WTC11 (cell line): ENCODE results near the gene SCN4A. TPM values are rescaled to one million over a fixed set of nuclear protein-coding genes. Genes with fewer than 3 reads are reported as not detected.

Experiments
- ATAC-seq: fragments of 200-7000 bp; cut with Tn5 transposase; 2 replicates; pipeline ENCODE4 v1.10.0; 2021; ENCODE audit warnings: mild to moderate bottlenecking, moderate library complexity
- CTCF ChIA-PET: fragments of 300-600 bp; sonication (Branson Sonifier 250); formaldehyde crosslinking; loops from one replicate; lab custom pipeline; 2021; ENCODE audit warnings: antibody characterized with exemption; lab: Charles Lee
- POLR2A ChIA-PET: fragments of 350-600 bp; sonication (Branson Sonifier 250); formaldehyde crosslinking; loops from one replicate; lab custom pipeline; 2021; ENCODE audit warnings: antibody characterized with exemption; lab: Charles Lee
- DNase-seq: peaks from one replicate; pipeline ENCODE4 v3.0.0; 2021; ENCODE audit warnings: low spot score
- H3K27ac Mint-ChIP-seq: 2 replicates; pipeline ENCODE4 v1.8.0; 2021; ENCODE audit warnings: mixed read lengths
- H3K27me3 Mint-ChIP-seq: 2 replicates; pipeline ENCODE4 v1.8.0; 2021; ENCODE audit warnings: low read depth, mild to moderate bottlenecking, moderate library complexity, mixed read lengths
- H3K36me3 Mint-ChIP-seq: 2 replicates; pipeline ENCODE4 v1.8.0; 2021; ENCODE audit warnings: mixed read lengths
- H3K4me1 Mint-ChIP-seq: 2 replicates; pipeline ENCODE4 v1.8.0; 2022; ENCODE audit warnings: mixed read lengths
- H3K4me3 Mint-ChIP-seq: 2 replicates; pipeline ENCODE4 v1.8.0; 2021; ENCODE audit warnings: mild to moderate bottlenecking, moderate library complexity, mixed read lengths
- H3K9me3 Mint-ChIP-seq: 2 replicates; pipeline ENCODE4 v1.8.0; 2021; ENCODE audit warnings: mixed read lengths
- ETV6 ChIP-seq: sonication (generic); formaldehyde crosslinking; IDR thresholded peaks from 2 replicates; pipeline ENCODE4 v1.8.1; 2022; ENCODE audit warnings: mild to moderate bottlenecking, missing genetic modification reagents
- FOXP1 ChIP-seq: sonication (generic); formaldehyde crosslinking; IDR thresholded peaks from 2 replicates; pipeline ENCODE4 v1.8.0; 2022; ENCODE audit warnings: missing genetic modification reagents, mild to moderate bottlenecking, moderate library complexity, borderline replicate concordance
- GABPB1 ChIP-seq: sonication (generic); formaldehyde crosslinking; IDR thresholded peaks from 2 replicates; pipeline ENCODE4 v1.8.1; 2023; ENCODE audit warnings: mild to moderate bottlenecking, missing genetic modification reagents
- GRHL2 ChIP-seq: fragments of 250-450 bp; sonication (Bioruptor Pico); IDR thresholded peaks from 2 replicates; pipeline ENCODE4 v1.8.0; 2022; ENCODE audit warnings: mild to moderate bottlenecking, moderate library complexity; ENCODE audit not compliant: insufficient replicate concordance, severe bottlenecking
- HMGA2 ChIP-seq: fragments of 250-450 bp; sonication (Bioruptor Pico); IDR thresholded peaks from 2 replicates; pipeline ENCODE4 v1.4.0; 2021; ENCODE audit warnings: mild to moderate bottlenecking, moderate library complexity
- JAZF1 ChIP-seq: fragments of 250-450 bp; sonication (Bioruptor Pico); IDR thresholded peaks from 2 replicates; pipeline ENCODE4 v1.9.0; 2021; ENCODE audit warnings: moderate library complexity, mild to moderate bottlenecking, inconsistent platforms
- JUN ChIP-seq: sonication (generic); formaldehyde crosslinking; IDR thresholded peaks from 2 replicates; pipeline ENCODE4 v1.8.0; 2023; ENCODE audit warnings: mild to moderate bottlenecking, missing genetic modification reagents
- KAT7 ChIP-seq: sonication (generic); formaldehyde crosslinking; IDR thresholded peaks from 2 replicates; pipeline ENCODE4 v1.8.1; 2023; ENCODE audit warnings: missing genetic modification reagents, mild to moderate bottlenecking, borderline replicate concordance
- NFYB ChIP-seq: sonication (generic); formaldehyde crosslinking; conservative IDR thresholded peaks from 2 replicates; pipeline ENCODE4 v1.8.0; 2022; ENCODE audit warnings: low read depth, missing genetic modification reagents
- OVOL2 ChIP-seq: fragments of 250-450 bp; sonication (Bioruptor Pico); IDR thresholded peaks from 2 replicates; pipeline ENCODE4 v1.9.0; 2021; ENCODE audit warnings: mild to moderate bottlenecking, borderline replicate concordance
- SMAD3 ChIP-seq: sonication (generic); formaldehyde crosslinking; IDR thresholded peaks from 2 replicates; pipeline ENCODE4 v1.8.0; 2022; ENCODE audit warnings: missing genetic modification reagents, mild to moderate bottlenecking, borderline replicate concordance
- SMAD4 ChIP-seq: sonication (generic); formaldehyde crosslinking; IDR thresholded peaks from 2 replicates; pipeline ENCODE4 v1.8.0; 2022; ENCODE audit warnings: mild to moderate bottlenecking, missing genetic modification reagents
- ZNF121 ChIP-seq: sonication (generic); formaldehyde crosslinking; IDR thresholded peaks from 2 replicates; pipeline ENCODE4 v1.8.0; 2023; ENCODE audit warnings: missing genetic modification reagents
- total RNA-seq: library from RNA; stranded (reverse); gene quantifications from 3 replicates; pipeline ENCODE4 v1.2.3, GENCODE V29; 2021
- TF ChIP-seq, protein P1 (sequence below): fragments of 250-450 bp; sonication (Bioruptor Pico); IDR thresholded peaks from 2 replicates; pipeline ENCODE4 v1.9.0; 2021; ENCODE audit warnings: mild to moderate bottlenecking
- TF ChIP-seq, protein P2 (sequence below): fragments of 250-450 bp; sonication (Bioruptor Pico); conservative IDR thresholded peaks from 2 replicates; pipeline ENCODE4 v1.9.0; 2021; ENCODE audit warnings: mild to moderate bottlenecking
- TF ChIP-seq, protein P3 (sequence below): sonication (generic); formaldehyde crosslinking; IDR thresholded peaks from 2 replicates; pipeline ENCODE4 v1.8.1; 2023; ENCODE audit warnings: mild to moderate bottlenecking, missing genetic modification reagents, borderline replicate concordance
- TF ChIP-seq, protein P4 (sequence below): sonication (generic); formaldehyde crosslinking; IDR thresholded peaks from 2 replicates; pipeline ENCODE4 v1.8.1; 2022; ENCODE audit warnings: low read depth, mild to moderate bottlenecking, moderate library complexity, missing genetic modification reagents, borderline replicate concordance
- TF ChIP-seq, protein P5 (sequence below): sonication (generic); formaldehyde crosslinking; IDR thresholded peaks from 2 replicates; pipeline ENCODE4 v1.8.1; 2023; ENCODE audit warnings: mild to moderate bottlenecking, missing genetic modification reagents
- TF ChIP-seq, protein P6 (sequence below): sonication (generic); formaldehyde crosslinking; IDR thresholded peaks from 2 replicates; pipeline ENCODE4 v1.8.1; 2023; ENCODE audit warnings: mild to moderate bottlenecking, missing genetic modification reagents

SCN4A gene
- total RNA-seq, 1 experiment from 2014 or later: 5.8 TPM

DNA sequence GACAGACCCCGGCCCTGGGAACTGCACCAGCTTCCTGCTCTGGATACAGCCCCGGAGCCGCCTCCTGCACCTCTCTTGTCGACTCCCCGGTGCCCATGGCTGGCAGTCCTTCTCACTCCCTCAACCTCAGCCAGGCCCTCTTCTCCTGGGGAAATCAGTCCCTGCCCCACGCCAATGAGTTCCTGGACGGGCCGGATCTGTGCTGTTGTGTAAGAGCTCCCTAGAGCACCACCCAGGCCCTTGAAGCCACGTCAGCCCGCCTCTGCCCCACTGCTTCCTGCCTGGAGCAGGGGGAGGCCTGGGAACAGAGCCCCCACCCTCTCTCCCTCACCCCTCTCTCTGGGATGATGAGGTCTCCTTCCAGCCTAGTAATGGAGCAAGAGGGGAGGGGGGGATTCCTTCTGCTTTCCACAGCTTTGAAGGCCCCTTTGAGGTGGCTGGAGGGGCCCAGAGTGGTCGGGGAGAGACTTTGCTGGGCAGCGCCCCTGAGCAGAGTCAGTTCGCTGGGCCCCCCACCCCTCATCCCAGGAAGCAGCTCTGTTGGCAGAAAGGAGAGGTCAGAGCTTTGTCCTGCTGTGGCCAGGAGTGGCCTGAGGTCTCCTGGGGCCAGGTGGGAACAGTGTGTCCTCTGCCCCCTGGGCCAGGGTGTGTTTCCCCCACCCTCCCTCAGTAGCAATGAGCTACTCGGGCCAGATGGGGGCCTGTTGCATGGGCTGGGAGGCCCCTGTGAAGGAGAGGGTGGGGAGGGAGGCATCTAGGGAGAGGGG, 29.2 kb upstream of the SCN4A start:
- no peak overlapping the region for H3K27ac Mint-ChIP-seq
- CTCF ChIA-PET: interaction anchor here (1.2 to 1.6 kb wide), 4 partner anchors 16 to 90 kb away, joined by 3 to 4 read pairs (median 4); no protein-coding TSS in a partner anchor
- ATAC-seq (no peak), DNase-seq (no peak)
- H3K9me3 Mint-ChIP-seq: no peaks in the 10 kb centered on the region
- H3K4me1 Mint-ChIP-seq: peaks cover 19% of the 10 kb centered on the region
- POLR2A ChIA-PET: no interaction called here
- H3K4me3 Mint-ChIP-seq: no peak overlapping the region
- TF ChIP-seq, protein P1, sequence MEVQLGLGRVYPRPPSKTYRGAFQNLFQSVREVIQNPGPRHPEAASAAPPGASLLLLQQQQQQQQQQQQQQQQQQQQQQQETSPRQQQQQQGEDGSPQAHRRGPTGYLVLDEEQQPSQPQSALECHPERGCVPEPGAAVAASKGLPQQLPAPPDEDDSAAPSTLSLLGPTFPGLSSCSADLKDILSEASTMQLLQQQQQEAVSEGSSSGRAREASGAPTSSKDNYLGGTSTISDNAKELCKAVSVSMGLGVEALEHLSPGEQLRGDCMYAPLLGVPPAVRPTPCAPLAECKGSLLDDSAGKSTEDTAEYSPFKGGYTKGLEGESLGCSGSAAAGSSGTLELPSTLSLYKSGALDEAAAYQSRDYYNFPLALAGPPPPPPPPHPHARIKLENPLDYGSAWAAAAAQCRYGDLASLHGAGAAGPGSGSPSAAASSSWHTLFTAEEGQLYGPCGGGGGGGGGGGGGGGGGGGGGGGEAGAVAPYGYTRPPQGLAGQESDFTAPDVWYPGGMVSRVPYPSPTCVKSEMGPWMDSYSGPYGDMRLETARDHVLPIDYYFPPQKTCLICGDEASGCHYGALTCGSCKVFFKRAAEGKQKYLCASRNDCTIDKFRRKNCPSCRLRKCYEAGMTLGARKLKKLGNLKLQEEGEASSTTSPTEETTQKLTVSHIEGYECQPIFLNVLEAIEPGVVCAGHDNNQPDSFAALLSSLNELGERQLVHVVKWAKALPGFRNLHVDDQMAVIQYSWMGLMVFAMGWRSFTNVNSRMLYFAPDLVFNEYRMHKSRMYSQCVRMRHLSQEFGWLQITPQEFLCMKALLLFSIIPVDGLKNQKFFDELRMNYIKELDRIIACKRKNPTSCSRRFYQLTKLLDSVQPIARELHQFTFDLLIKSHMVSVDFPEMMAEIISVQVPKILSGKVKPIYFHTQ: no peak
- peaks cover 21% of the 10 kb centered on the region for H3K27me3 Mint-ChIP-seq
- no peaks in the 10 kb centered on the region for H3K36me3 Mint-ChIP-seq

DNA sequence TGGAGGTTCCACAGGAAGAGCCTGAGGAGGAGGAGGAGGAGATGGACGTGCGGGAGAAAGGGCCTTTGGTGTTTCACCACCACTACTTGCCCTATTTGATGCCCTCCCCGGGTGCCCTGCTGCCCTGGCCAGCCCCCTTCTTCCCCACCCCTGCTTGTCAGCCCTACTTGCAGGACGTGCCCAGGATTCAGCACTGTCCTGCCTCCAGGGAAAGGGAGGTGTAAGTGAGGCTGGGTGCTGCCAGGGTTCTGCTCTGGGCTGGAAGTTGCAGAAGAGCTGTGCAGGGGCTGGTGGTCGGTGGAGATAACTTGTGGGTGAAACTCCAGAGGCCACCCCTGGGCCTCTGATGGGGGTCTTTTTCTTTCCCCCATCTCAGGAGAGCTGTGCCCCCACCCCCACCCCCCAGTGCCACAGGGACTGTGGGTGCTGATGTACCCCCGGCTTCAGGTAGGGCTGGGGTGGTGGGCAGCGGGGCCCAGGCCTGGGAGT, 28.4 kb upstream of the SCN4A start:
- H3K27ac Mint-ChIP-seq: no peak overlapping the region
- no peaks in the 10 kb centered on the region for H3K9me3 Mint-ChIP-seq
- ATAC-seq (no peak), DNase-seq (no peak)
- peaks cover 19% of the 10 kb centered on the region for H3K4me1 Mint-ChIP-seq
- ChIA-PET POLR2A (no interaction called here), CTCF (interaction anchor here (0.7 to 1.6 kb wide), 4 partner anchors 15 to 92 kb away, joined by 3 to 4 read pairs (median 3); no protein-coding TSS in a partner anchor)
- peaks cover 29% of the 10 kb centered on the region for H3K27me3 Mint-ChIP-seq
- TF ChIP-seq, protein P2, sequence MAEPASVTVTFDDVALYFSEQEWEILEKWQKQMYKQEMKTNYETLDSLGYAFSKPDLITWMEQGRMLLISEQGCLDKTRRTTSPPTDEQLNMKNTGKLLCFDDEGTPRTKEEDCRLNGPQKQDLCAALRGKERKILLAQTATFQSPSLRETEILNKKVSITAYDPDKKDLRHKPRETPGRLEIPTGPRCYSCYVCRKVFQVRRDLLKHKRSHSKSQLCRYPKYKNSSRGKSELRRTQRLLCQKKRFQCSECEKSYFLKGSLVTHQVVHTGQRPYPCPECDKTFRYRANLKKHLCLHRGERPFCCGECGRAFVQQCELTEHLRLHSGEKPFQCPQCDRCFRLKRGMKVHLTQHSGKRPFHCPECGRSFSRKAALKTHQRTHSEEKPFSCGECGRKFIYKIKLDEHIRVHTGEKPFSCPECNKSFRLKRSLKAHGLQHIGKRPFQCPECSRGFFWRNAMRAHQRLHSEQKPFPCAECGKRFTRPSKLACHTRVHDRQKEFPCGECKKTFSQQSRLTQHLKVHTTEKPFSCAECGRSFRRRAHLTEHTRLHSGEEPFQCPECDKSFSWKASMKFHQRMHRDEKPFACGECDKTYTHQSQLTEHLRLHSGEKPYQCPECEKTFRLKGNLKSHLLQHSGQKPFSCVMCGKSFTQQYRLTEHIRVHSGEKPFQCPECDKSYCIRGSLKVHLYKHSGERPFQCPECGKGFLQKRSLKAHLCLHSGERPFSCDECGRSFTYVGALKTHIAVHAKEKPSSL (CRISPR knock-in tag): no peak
- TF ChIP-seq NFYB (no peak), ETV6 (no peak), OVOL2 (no peak), KAT7 (CRISPR knock-in tag) (no peak), JAZF1 (no peak), GRHL2 (CRISPR knock-in tag) (no peak), SMAD4 (CRISPR knock-in tag) (no peak), SMAD3 (CRISPR knock-in tag) (no peak), ZNF121 (no peak), FOXP1 (no peak), GABPB1 (CRISPR knock-in tag) (no peak), JUN (no peak), HMGA2 (CRISPR knock-in tag) (no peak)
- TF ChIP-seq, protein P3, sequence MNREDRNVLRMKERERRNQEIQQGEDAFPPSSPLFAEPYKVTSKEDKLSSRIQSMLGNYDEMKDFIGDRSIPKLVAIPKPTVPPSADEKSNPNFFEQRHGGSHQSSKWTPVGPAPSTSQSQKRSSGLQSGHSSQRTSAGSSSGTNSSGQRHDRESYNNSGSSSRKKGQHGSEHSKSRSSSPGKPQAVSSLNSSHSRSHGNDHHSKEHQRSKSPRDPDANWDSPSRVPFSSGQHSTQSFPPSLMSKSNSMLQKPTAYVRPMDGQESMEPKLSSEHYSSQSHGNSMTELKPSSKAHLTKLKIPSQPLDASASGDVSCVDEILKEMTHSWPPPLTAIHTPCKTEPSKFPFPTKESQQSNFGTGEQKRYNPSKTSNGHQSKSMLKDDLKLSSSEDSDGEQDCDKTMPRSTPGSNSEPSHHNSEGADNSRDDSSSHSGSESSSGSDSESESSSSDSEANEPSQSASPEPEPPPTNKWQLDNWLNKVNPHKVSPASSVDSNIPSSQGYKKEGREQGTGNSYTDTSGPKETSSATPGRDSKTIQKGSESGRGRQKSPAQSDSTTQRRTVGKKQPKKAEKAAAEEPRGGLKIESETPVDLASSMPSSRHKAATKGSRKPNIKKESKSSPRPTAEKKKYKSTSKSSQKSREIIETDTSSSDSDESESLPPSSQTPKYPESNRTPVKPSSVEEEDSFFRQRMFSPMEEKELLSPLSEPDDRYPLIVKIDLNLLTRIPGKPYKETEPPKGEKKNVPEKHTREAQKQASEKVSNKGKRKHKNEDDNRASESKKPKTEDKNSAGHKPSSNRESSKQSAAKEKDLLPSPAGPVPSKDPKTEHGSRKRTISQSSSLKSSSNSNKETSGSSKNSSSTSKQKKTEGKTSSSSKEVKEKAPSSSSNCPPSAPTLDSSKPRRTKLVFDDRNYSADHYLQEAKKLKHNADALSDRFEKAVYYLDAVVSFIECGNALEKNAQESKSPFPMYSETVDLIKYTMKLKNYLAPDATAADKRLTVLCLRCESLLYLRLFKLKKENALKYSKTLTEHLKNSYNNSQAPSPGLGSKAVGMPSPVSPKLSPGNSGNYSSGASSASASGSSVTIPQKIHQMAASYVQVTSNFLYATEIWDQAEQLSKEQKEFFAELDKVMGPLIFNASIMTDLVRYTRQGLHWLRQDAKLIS: no peak
- TF ChIP-seq, protein P4, sequence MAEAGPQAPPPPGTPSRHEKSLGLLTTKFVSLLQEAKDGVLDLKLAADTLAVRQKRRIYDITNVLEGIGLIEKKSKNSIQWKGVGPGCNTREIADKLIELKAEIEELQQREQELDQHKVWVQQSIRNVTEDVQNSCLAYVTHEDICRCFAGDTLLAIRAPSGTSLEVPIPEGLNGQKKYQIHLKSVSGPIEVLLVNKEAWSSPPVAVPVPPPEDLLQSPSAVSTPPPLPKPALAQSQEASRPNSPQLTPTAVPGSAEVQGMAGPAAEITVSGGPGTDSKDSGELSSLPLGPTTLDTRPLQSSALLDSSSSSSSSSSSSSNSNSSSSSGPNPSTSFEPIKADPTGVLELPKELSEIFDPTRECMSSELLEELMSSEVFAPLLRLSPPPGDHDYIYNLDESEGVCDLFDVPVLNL: no peak
- TF ChIP-seq, protein P5, sequence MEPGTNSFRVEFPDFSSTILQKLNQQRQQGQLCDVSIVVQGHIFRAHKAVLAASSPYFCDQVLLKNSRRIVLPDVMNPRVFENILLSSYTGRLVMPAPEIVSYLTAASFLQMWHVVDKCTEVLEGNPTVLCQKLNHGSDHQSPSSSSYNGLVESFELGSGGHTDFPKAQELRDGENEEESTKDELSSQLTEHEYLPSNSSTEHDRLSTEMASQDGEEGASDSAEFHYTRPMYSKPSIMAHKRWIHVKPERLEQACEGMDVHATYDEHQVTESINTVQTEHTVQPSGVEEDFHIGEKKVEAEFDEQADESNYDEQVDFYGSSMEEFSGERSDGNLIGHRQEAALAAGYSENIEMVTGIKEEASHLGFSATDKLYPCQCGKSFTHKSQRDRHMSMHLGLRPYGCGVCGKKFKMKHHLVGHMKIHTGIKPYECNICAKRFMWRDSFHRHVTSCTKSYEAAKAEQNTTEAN (CRISPR knock-in tag): no peak
- TF ChIP-seq, protein P6, sequence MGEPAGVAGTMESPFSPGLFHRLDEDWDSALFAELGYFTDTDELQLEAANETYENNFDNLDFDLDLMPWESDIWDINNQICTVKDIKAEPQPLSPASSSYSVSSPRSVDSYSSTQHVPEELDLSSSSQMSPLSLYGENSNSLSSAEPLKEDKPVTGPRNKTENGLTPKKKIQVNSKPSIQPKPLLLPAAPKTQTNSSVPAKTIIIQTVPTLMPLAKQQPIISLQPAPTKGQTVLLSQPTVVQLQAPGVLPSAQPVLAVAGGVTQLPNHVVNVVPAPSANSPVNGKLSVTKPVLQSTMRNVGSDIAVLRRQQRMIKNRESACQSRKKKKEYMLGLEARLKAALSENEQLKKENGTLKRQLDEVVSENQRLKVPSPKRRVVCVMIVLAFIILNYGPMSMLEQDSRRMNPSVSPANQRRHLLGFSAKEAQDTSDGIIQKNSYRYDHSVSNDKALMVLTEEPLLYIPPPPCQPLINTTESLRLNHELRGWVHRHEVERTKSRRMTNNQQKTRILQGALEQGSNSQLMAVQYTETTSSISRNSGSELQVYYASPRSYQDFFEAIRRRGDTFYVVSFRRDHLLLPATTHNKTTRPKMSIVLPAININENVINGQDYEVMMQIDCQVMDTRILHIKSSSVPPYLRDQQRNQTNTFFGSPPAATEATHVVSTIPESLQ (CRISPR knock-in tag): no peak
- H3K4me3 Mint-ChIP-seq: no peak overlapping the region
- no peaks in the 10 kb centered on the region for H3K36me3 Mint-ChIP-seq
